HG03103 (cell line): ENCODE results near the gene BLID.

ENCODE experiments used
- ATAC-seq: cut with Tn5 transposase; IDR thresholded peaks from one replicate; pipeline ENCODE4 v1.9.1; 2021; ENCODE audit warnings: low read depth; ENCODE audit not compliant: unreplicated experiment

Gene BLID

DNA sequence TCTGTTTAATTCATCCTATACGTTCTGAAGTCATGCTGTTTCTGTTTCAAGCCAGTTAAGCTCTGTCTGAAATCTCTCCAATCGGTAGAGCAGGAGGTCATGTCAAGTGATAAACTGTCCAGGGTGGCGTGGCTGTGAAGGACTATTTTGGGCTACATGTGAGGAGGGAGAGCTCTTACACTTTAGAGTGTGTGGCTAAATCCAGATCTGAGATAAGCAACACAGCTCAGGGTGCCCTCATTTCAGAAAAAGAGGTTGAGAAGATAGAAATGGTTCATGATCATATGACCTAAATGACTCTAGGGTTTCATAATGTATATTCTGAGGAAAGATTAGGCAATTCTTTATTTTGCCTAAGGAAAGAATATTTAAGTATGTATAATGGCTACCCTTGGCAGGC, 8.4 kb downstream of the BLID start:
- ATAC-seq: no peak

- no peak for ATAC-seq
Observed at GRCh38 chr11:122107045-122107444, 9.0 kb downstream of the BLID start.

GRCh38 chr11:122105044-122105758, 10.8 kb downstream of the BLID start:
- no peak for ATAC-seq

GRCh38 chr11:122104341-122104740, 11.7 kb downstream of the BLID start:
- ATAC-seq: no peak

GRCh38 chr11:122103726-122104125, 12.3 kb downstream of the BLID start:
- no peak for ATAC-seq

- ATAC-seq: no peak
Observed at GRCh38 chr11:122103321-122103720, 12.7 kb downstream of the BLID start.

DNA sequence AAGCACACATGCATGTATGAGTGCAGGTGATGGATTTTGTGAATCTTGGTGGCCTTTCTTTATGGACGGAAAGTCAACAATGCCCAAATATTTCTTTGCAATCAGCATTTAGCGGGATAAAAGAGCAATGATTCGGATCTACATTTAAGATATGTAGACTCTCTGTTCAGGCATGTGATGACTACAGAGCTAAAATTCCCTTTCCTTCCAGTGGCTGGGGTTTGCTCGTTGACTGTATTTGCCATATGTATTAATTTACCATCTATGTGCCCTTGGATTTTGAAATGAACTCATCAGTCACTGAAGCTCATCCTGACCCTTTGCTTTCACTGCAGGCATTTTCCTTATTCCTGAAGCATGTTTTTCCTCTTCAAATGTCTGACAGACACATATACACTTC, 13.6 kb downstream of the BLID start:
- no peak for ATAC-seq

- no peak for ATAC-seq
Observed at GRCh38 chr11:122101625-122102291, 14.3 kb downstream of the BLID start.

DNA sequence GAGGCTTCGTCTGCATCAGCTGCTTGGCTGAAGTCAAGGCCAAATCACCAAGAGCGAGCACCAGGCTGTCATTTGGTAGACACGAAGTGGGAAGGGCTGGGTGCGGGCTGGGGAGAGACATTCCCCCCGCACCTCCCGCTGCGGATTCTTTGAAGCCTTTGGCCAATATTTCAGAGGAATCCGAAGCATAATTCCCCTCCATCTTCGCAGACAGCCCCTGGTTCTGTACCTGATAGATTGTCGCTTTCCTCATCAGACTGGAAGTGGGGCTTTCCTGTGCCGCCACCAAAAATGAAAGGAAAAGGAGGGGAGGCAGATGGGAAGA, 15.3 kb downstream of the BLID start:
- ATAC-seq: no peak

- ATAC-seq: no peak
Observed at GRCh38 chr11:122100037-122100755, 15.8 kb downstream of the BLID start.

DNA sequence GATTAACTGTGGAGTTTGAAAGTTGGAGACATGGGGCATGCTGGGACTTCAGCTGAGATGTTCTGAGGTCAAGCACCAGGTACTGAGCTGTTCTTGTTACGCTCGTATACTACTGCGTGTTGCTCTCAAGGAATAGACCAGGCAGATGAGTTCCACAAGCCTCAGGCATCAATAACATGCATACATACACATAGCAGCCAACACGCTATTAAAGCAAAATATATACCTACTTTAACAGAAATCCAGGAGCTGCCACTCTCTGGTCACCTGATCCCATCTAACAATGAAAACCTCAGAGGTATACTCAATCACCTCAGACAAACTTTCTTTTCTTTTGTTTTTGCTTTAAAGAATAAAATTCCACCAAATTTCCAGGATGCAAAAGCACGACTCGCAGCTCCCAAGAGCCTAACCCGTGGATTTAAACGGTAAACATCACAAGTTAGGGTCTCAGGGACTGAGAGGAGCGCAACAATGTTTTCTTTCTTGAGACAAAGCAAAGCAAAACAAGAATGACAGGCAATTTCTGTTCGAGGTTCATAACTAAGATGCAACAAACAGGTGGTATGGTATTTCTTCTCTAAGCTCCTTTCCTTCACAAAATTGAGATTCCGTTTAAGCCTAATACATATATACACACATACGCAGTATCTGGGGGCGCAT, 16.5 kb downstream of the BLID start:
- no peak for ATAC-seq

GRCh38 chr11:122098261-122098980, 17.6 kb downstream of the BLID start:
- ATAC-seq: no peak

GRCh38 chr11:122097419-122098001, 18.5 kb downstream of the BLID start:
- ATAC-seq: no peak

- ATAC-seq: no peak
Observed at GRCh38 chr11:122096272-122097112, 19.5 kb downstream of the BLID start.

GRCh38 chr11:122095681-122096262, 20.2 kb downstream of the BLID start:
- ATAC-seq: no peak

DNA sequence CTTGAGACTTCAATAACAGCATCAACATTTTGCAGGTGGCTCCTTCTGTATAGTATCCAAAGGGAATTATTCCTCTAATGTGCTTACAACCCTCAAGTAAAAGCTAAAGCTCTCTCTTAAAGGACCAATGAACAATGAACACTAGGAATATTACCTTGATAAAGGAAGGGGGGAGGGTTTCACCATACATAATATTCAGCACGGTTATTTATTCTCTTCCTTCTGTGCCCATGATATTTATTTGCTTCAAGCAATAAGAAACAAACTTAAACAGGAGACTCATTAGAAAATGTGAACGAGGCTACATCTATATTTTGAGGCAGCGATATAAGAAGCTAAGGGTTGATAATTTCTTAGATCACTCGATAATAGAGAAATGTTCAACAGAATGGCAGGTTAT, 21.2 kb downstream of the BLID start:
- no peak for ATAC-seq

DNA sequence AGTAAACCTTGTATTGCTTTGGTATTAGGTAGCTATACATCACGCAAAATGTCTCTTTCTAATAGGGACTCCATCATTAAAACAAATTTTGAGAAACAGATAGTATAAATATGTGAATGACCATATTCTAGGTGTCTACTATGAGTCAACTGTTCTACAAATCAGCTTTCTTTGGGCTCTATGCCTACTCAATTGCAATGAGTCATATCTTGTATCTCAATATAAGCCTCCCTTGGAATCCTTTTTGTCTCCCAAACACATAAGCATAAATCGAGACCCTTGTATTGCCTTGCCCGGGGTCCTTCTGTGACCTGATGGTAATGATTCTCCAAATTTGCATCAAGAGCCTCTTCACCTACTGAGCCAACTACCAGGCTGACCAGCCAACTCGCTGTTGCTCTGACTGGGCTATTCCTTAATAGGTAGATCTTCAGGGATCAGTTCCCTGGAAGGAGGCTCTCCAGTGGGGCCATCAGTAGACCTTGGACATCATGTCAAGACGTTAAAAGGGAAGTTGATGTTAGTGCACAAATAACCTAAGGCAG, 22.2 kb downstream of the BLID start:
- ATAC-seq: no peak

DNA sequence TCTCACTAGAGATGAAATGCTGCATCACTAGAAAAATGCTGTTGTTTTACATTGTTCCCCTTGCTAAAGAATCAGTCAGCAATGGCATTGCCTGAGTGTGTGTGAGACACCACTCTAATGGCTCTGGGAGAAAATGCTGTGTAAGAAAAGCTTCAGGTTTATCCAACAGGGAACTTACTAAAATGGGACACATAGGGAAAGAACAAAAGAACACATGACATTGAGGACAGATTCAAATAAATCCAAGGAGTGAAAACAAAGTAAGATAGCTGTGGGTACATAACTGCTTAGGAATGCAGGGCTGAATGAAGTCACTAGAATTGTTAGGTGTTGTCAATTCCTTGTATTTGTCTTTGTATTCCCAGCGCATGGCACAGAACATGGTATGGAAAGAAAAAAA, 24.2 kb downstream of the BLID start:
- ATAC-seq: no peak

DNA sequence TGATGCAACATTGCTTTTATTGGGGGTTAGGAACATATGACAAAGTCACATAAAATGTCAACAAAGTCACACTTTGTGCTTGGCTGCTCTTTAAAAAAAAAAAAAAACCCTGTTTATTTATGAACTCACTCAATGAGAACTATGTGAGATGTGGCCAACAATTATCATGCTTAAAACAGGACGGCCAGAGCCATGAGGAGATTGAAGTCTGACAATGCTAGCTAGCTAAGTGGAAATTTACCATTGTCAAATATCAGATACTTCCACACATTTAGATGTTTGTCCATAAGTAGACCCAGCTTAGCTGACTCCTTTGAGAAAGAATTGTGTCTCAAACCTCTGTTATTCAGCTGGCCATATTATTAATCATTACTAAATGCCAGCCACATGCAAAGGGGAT, 26.9 kb downstream of the BLID start:
- no peak for ATAC-seq
